MM.1S (cell line): ENCODE data around the gene ITGB6.

ENCODE experiments used
- DNase-seq: peaks from one replicate; pipeline ENCODE4 v3.0.0-alpha.2; 2015
- H2AFZ ChIP-seq: fragments of 300-600 bp; sonication (generic); 2 replicates; pipeline ENCODE4 v1.6.0; 2016; ENCODE audit warnings: antibody characterized with exemption, low read length
- H3F3A ChIP-seq: fragments of 300-600 bp; sonication (generic); 2 replicates; pipeline ENCODE4 v1.6.1; 2016; ENCODE audit warnings: mild to moderate bottlenecking, antibody characterized with exemption, low read length, moderate library complexity, mixed read lengths; ENCODE audit not compliant: insufficient read depth
- H3K27ac ChIP-seq: fragments of 300-600 bp; sonication (generic); 2 replicates; pipeline ENCODE4 v1.5.1; 2016; ENCODE audit warnings: mild to moderate bottlenecking, low read length
- H3K27me3 ChIP-seq: fragments of 300-600 bp; sonication (generic); replicated peaks from 2 replicates; pipeline ENCODE4 v1.6.0; 2016; ENCODE audit warnings: low read length; ENCODE audit not compliant: insufficient read depth
- H3K36me3 ChIP-seq: fragments of 300-600 bp; sonication (generic); replicated peaks from 2 replicates; pipeline ENCODE4 v1.6.1; 2016; ENCODE audit warnings: mild to moderate bottlenecking, low read length, mixed read lengths; ENCODE audit not compliant: insufficient read depth
- H3K4me1 ChIP-seq: fragments of 300-600 bp; sonication (generic); 2 replicates; pipeline ENCODE4 v1.6.1; 2016; ENCODE audit warnings: low read length, mixed read lengths
- H3K4me2 ChIP-seq: fragments of 300-600 bp; sonication (generic); 2 replicates; pipeline ENCODE4 v1.6.0; 2016; ENCODE audit warnings: low read depth, low read length
- H3K4me3 ChIP-seq: fragments of 300-600 bp; sonication (generic); 2 replicates; pipeline ENCODE4 v1.5.1; 2016; ENCODE audit warnings: low read length, mixed read lengths
- H3K79me2 ChIP-seq: fragments of 300-600 bp; sonication (generic); 2 replicates; pipeline ENCODE4 v1.6.1; 2016; ENCODE audit warnings: mixed run types, low read length, mixed read lengths
- H3K9ac ChIP-seq: fragments of 300-600 bp; sonication (generic); 2 replicates; pipeline ENCODE4 v1.6.1; 2016; ENCODE audit warnings: low read length, mixed read lengths
- H3K9me2 ChIP-seq: fragments of 300-600 bp; sonication (generic); replicated peaks from 2 replicates; pipeline ENCODE4 v1.6.1; 2016; ENCODE audit warnings: mild to moderate bottlenecking, low read length, mixed read lengths; ENCODE audit not compliant: insufficient read depth
- H3K9me3 ChIP-seq: fragments of 300-600 bp; sonication (generic); replicated peaks from 2 replicates; pipeline ENCODE4 v1.6.1; 2016; ENCODE audit warnings: mild to moderate bottlenecking, low read length, mixed read lengths; ENCODE audit not compliant: insufficient read depth
- H4K20me1 ChIP-seq: fragments of 300-600 bp; sonication (generic); 2 replicates; pipeline ENCODE4 v1.6.1; 2016; ENCODE audit warnings: mild to moderate bottlenecking, low read length, moderate library complexity, mixed read lengths; ENCODE audit not compliant: insufficient read depth
- EZH2 ChIP-seq: fragments of 300-600 bp; sonication (generic); optimal IDR thresholded peaks from 2 replicates; pipeline ENCODE3; 2017; ENCODE audit warnings: low read depth, mild to moderate bottlenecking, antibody characterized with exemption, low read length, mixed read lengths
- EZH2phosphoT487 ChIP-seq: fragments of 300-600 bp; sonication (generic); IDR thresholded peaks from 2 replicates; pipeline ENCODE4 v1.6.1; 2018; ENCODE audit warnings: antibody characterized with exemption, low read length
- TF ChIP-seq, protein P1 (sequence below): fragments of 300-600 bp; sonication (generic); IDR thresholded peaks from 2 replicates; pipeline ENCODE4 v1.5.1; 2016; ENCODE audit warnings: antibody characterized with exemption, low read length, mixed read lengths

Gene ITGB6

DNA sequence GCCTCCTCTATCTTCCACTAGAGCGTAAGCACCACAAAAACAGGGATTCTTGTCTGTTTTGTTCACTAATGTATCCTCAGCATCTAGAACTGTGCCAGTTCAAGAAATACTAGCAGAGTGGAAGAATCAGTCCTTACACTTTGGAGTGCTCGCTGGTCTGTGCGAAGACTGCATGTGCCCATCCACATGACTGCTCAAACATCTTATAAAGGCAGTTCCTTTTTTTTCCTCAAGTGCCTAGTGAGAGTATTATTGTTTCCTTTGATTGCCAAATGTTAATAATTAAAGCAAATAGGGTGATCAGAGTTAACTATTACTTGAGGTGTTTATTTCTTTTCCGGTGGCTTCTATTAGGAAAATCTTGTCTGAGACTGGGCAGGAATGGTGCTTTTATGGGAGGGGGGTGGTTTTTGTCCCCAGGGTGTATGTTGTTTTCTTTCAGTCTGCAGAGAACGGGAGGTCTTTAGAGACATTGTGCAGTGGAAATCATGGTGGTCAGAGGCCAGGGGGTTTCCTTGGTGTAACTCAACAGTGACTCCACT, 45.6 kb upstream of the ITGB6 start:
- no peak for DNase-seq
- H2AFZ ChIP-seq: no peak overlapping the region
- H3K4me2 ChIP-seq: no peak overlapping the region
- H3K4me3 ChIP-seq: no peak overlapping the region
- H3K27ac ChIP-seq: no peak overlapping the region
- no peaks in the 10 kb centered on the region for H3K9me3 ChIP-seq
- H3K36me3 ChIP-seq: no peaks in the 10 kb centered on the region
- H3K9ac ChIP-seq: no peak overlapping the region
- no peaks in the 10 kb centered on the region for H4K20me1 ChIP-seq
- TF ChIP-seq EZH2: no peak
- no peak for TF ChIP-seq EZH2phosphoT487
- TF ChIP-seq, protein P1, sequence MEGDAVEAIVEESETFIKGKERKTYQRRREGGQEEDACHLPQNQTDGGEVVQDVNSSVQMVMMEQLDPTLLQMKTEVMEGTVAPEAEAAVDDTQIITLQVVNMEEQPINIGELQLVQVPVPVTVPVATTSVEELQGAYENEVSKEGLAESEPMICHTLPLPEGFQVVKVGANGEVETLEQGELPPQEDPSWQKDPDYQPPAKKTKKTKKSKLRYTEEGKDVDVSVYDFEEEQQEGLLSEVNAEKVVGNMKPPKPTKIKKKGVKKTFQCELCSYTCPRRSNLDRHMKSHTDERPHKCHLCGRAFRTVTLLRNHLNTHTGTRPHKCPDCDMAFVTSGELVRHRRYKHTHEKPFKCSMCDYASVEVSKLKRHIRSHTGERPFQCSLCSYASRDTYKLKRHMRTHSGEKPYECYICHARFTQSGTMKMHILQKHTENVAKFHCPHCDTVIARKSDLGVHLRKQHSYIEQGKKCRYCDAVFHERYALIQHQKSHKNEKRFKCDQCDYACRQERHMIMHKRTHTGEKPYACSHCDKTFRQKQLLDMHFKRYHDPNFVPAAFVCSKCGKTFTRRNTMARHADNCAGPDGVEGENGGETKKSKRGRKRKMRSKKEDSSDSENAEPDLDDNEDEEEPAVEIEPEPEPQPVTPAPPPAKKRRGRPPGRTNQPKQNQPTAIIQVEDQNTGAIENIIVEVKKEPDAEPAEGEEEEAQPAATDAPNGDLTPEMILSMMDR: no peak
- peaks cover 11% of the 10 kb centered on the region for H3K4me1 ChIP-seq
- H3F3A ChIP-seq: no peaks in the 10 kb centered on the region
- no peaks in the 10 kb centered on the region for H3K79me2 ChIP-seq
- no peaks in the 10 kb centered on the region for H3K9me2 ChIP-seq
- H3K27me3 ChIP-seq: no peaks in the 10 kb centered on the region

DNA sequence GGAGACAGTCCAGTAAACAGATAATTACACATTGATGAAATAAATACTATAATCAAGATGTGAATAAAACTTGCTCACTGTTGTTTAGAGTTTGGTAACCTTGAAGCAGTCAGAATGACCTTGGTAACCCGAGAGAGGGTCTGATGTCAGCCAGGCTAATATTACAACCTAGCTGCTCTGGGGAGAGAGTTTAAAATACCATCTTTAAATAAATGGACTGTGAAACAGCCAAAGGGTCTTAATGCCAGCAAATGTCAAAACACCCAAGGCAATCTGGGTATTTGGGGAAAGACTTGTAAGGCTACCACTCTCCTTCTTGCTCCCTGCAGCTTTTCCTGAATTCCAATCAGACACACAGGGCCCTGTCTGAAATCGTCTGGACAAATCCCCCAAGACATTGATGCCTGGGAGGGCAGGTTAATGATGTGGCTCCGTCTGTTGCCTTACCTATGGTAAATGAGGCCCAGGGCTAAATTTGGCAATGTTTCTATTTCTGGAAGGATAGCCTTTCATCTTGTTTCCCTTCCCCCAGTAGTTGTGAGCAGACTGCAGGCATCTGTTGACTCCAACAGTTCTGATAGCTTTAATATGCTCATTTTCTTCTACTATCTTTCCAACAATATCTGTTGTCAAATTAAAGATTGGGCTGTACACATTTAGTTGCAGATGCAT, 43.0 kb upstream of the ITGB6 start:
- H3K36me3 ChIP-seq: no peaks in the 10 kb centered on the region
- H3K9me2 ChIP-seq: no peaks in the 10 kb centered on the region
- no peak overlapping the region for H3K4me3 ChIP-seq
- H3K79me2 ChIP-seq: no peaks in the 10 kb centered on the region
- peak; percentile 34 for DNase-seq
- no peaks in the 10 kb centered on the region for H3K9me3 ChIP-seq
- H3K27ac ChIP-seq: no peak overlapping the region
- TF ChIP-seq EZH2 (no peak), EZH2phosphoT487 (no peak)
- TF ChIP-seq, protein P1: no peak
- H3K27me3 ChIP-seq: no peaks in the 10 kb centered on the region
- H3K9ac ChIP-seq: no peak overlapping the region
- no peak overlapping the region for H2AFZ ChIP-seq
- peak overlapping the region; percentile 3; the same call in 1 of the 2 replicates for H3K4me2 ChIP-seq
- no peaks in the 10 kb centered on the region for H4K20me1 ChIP-seq
- H3F3A ChIP-seq: no peaks in the 10 kb centered on the region
- H3K4me1 ChIP-seq: peaks cover 11% of the 10 kb centered on the region

DNA sequence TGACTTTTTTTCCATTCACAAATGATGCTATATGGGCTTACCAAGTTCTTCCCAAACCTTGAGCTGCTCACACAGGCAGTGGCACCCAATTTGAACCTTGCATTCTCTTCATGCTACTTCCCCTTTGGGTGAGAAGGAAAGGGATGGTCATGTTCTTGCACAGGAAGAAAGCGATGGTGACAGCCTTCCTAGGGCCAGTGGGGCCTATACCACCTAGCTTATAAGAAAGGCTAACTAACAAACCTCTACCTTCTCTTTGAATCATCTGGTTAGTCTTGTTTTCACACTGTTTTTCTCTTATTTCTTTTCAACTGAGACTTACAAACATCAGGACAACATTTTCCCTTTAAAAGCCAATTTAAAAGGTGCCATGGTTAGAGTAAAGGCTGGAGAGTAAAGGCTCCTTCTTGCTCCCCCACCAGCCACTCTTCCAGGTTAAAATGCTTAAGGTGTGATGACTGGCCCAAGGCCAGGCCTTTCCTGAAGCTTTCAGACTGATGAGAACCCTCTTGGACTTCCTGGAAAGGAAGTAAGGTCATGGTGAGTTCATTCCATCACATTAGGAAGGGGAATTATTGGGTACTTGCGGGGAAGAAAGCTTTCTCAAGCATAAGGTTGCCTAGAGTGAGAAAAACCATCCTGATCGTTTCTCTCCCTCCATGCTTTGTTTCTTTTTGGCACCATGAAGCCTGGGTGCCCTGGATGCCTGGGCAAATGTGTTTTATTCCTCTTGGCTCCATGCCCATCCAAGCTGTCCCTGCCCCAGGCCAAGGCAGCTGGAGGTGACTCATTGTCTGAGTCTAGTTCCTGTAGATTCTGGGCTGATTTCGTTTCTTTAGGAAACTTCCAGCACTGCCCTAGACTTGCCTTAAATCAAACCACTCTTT, 41.4 kb upstream of the ITGB6 start:
- H3K27ac ChIP-seq: no peak overlapping the region

More for the DNA sequence above, 41.4 kb upstream of the ITGB6 start:
- no peak overlapping the region for H3K4me3 ChIP-seq
- H3F3A ChIP-seq: no peaks in the 10 kb centered on the region
- no peaks in the 10 kb centered on the region for H3K79me2 ChIP-seq
- no peaks in the 10 kb centered on the region for H3K27me3 ChIP-seq
- no peaks in the 10 kb centered on the region for H3K9me2 ChIP-seq
- H3K9me3 ChIP-seq: no peaks in the 10 kb centered on the region
- TF ChIP-seq EZH2phosphoT487 (no peak), EZH2 (no peak)
- TF ChIP-seq, protein P1: no peak
- no peak overlapping the region for H3K4me2 ChIP-seq
- no peak overlapping the region for H2AFZ ChIP-seq
- H3K36me3 ChIP-seq: no peaks in the 10 kb centered on the region
- no peak for DNase-seq
- no peak overlapping the region for H3K9ac ChIP-seq
- peaks cover 11% of the 10 kb centered on the region for H3K4me1 ChIP-seq
- no peaks in the 10 kb centered on the region for H4K20me1 ChIP-seq
